GM18868 (cell line): ENCODE results near the gene SPA17.
A peak's percentile ranks its signal among the peaks of the same experiment; 100 is the strongest.

Experiments
- ATAC-seq: cut with Tn5 transposase; IDR thresholded peaks from one replicate; pipeline ENCODE4 v1.9.1; 2021; ENCODE audit warnings: mild to moderate bottlenecking, moderate library complexity; ENCODE audit not compliant: unreplicated experiment

SPA17 gene

DNA sequence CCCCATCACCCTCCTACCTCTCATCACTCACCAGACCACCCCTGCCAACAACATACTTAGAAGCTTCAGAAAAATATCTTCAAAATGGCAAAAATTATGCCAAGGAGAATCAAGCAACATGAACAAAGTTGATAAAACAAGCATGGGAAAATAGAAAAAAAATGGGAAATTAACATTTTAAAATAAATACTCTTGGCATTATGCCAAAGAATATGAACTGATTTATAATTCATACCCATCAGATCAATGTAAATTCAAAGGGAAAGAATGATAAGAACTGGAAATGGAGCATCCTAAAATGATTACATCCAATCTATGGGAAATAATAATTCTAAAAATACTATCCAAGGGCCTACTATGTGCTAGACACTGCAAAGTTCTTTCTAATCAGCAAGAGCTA, 12.2 kb upstream of the SPA17 start:
- no peak for ATAC-seq

DNA sequence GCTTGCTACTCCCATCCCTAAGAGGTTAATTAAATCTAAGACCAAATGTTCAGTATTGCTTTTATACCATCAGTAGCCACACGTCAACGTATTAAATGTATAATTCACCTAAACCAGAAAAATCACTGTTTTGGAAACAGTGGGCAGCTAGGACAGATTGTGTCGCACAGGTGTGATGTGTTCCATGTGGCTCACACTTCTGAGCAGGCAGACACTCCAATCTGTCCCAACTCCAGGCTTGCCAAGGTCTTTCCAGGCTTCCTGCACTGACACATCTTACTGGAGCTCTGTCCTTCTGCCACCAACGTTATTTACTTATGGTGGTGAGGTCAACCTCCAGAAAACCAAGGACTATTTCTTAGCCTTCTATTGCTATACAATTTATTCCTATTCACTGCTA, 11.6 kb upstream of the SPA17 start:
- no peak for ATAC-seq

DNA sequence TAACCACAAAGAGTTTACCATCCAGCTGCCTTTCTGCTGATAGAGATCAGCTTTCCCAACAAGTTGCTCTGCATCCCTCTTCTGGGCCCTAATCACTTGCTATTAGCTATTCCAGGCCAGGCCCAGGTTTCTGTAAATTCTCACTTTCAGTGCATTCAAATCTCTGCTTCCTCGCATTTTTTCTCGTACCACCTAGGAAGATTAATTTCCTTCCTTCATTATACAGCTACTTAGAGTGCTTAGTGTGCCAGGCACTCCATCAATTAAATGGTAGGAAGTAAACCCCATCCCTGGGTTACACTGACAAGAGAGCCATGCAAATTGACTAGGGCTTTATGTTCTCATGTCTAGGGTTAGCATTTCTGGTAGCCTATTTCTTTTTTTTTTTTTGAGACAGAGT, 9.8 kb upstream of the SPA17 start:
- no peak for ATAC-seq

DNA sequence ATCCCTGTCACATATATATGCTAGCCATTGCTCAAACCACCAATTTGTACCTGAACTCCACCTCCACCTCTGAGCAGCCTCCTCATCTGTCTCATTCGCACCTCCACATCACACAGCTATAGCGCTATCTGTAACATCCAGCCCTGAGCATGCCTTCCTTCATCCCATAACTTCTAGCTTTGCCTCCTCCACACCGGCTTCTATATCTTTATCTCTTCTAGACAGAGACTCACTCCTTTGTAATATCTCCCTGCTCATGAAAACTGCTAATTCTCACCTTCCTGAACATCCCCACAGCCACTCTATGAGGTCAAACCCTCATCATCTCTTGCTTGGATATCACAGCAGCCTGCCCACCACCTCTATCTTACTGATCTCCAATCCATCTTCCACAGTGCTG, 6.1 kb upstream of the SPA17 start:
- ATAC-seq, result no peak

DNA sequence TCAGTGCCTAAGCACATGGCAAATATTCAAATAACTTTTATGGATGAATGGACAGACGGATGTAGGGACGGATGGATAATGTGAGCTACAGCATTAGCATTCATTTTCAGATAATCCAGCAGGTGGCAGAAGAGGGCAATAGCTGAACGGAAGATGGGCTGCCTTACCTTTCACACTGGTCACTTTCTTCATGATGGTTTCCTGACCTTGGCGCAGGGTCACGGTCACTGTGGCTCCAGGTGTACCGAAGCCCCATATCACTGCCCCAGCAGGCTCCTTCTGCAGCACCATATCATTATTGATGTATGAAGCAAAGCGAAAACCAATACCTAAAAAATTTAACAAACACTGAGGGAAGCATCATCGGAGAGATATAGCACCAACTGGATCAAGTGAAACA, 4.5 kb upstream of the SPA17 start:
- peak; percentile 33 for ATAC-seq

DNA sequence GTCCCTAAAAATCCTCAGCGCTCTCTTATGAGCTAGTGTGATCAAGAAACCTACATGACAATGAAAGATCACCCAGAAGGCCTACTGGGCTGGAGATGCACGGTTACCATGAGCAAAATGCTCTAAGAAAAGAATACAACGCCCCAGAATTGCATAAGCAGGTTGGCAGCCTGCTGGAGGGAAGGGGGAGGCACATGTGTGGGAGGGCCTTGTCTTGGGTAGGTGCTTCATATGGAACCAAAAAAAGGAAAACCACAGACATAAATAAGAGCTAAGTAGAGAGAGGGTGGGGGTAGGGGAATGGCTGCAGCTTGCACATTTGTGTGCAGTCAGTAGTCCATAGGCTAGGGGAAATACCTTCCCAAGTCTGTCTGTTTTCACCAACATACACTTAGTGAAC, 3.0 kb upstream of the SPA17 start:
- ATAC-seq, result peak; percentile 45

DNA sequence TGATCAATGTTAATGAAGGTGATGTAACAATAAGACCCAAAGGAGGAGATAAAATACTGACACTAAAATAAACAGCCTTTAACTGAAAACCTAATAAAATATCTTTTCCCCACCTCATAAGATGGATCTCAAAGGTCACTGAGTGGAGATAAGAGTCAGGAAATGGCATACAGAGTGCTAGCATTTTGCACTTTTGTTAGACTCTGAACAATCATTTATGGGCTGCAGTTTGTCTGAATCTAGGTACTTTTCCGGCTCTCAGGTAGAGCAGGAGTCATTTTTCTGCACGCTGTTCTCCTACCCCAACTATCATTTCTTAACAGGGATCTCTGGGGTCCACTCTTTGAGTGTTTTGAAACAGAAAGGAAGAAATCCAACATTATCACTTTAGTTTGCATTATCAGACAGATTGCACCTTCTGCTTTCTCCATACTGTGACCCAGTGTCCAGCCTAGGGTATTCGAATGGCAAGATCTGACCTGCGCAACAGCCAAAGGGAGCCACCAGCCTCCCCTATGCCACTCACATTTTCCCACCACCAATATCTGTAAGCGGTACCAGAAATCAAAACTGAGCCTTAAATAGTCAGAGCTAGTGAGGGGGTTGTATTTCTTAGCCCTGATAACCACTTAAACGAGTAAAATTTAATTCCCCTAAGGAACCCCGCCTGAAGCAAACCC, 1.0 kb upstream of the SPA17 start:
- no peak for ATAC-seq

DNA sequence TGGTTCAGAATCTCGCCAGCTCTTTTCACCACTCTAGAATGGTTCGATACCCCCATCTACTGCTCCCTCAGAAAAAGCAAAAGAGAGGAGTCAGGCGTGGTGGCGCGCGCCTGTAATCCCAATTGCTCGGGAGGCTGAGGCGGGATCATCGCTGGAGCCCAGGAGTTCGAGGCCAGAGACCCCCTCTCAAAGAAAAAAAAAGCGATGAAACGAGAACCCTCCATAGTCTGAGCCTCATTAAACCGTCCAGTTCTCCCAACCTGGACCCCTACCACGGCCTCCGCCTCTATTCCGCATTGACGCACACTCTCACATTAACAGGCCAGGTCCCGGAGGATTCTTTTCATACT, 439 bp downstream of the SPA17 start:
- ATAC-seq, result no peak

DNA sequence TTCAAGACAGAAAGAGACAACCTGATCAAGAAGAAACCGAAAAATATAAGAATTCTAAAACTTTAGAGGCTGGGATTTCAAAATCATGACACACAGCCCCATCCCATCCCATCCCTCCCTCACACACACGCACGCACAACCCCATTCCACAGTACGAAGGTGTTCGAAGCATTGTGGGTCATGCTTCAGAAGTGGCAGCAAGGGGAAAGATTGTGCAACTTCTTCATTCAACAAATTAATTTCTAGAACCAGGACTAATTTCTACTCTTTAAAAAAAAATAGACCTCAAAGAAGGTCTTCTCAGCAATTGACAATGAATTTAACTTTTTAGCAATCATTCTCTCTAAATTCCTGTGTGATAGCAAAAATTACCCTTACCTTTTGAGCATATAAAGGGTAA, 867 bp downstream of the SPA17 start:
- ATAC-seq, result no peak

DNA sequence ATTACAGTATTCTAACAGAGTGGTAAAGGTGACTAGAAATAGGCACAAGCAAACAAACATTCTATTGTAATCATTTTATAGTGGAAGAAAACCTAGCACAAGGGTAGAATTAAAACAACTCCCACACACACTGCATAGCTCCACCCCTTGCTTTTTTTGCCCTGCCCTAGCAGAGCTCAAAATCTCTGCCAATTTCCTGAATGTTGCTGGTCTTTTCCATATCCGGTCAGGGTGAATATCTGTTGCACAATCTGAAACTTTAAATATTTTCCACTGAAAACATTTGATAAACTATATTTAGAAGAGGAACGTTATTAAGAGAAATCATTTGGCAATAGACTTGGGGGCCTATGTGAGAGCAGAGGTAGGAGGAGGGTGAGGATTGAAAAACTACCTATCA, 2.7 kb downstream of the SPA17 start:
- no peak for ATAC-seq

DNA sequence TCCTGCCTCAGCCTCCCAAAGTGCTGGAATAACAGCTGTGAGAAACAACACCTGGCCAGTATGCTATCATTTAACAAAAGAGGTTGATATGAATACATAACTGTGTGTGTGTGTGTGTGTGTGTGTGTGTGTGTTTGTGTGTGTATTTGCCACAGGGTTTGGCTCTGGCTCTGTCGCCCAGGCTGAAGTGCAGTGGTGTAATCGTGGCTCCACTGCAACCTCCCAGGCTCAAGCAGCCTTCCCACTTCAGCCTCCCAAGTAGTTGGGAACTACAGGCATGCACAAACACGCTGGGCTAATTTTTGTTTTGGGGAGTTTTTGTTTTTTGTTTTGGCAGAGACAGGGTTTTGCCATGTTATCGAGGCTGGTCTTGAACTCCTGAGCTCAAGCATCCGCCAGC, 4.7 kb downstream of the SPA17 start:
- ATAC-seq, result no peak

DNA sequence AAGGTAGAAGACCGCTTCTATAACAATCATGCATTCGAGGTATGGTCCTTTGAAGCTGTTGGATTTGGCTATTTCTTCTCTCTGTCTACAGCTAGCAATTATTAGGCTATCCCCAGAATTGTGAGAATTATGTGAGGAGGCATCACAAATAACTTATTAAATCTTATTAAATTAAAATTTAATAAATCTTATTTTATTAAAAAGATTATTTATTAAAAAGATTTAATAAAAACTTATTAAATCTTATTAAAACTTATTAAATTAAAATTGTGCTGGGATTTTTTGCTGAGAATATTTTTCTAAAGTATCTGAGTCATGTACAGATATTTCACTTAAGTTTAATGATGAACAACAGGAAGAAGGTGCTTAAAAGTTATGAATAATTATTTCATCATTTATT, 7.7 kb downstream of the SPA17 start:
- ATAC-seq, result no peak

DNA sequence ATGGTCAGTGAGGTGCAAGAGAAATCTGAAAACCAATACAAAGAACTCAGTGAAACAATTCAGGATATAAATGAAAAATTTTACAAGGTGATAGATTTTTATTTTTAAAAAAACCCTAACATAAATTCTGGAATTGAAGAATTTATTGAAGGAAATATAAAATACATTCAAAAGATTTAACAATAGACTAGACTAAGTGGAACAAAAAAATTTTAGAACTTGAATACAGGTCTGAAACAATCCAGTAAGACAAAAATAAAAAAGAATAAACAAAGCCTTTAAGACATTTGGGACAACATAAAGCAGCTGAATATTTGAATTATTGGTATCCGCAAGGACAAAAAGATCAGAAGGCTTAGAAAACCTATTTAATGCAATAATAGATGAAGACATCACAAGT, 8.7 kb downstream of the SPA17 start:
- no peak for ATAC-seq

DNA sequence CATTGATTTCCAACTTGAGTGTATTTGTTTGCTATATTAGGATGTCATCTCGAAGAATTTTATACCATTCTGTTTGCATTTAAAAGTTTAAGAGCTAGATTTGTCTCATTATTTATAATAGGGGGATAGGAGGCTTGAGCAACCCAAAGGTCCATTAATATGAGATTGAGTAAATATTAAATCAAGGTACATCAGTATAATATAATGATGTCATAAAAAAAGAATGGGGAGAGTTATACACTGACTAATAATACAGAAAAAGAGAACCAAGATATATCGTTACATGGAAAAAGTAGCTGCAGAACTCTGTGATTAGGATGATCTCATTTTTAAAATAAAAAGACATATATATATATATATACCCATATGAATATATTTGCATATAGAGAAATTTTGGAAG, 19.4 kb downstream of the SPA17 start:
- no peak for ATAC-seq

DNA sequence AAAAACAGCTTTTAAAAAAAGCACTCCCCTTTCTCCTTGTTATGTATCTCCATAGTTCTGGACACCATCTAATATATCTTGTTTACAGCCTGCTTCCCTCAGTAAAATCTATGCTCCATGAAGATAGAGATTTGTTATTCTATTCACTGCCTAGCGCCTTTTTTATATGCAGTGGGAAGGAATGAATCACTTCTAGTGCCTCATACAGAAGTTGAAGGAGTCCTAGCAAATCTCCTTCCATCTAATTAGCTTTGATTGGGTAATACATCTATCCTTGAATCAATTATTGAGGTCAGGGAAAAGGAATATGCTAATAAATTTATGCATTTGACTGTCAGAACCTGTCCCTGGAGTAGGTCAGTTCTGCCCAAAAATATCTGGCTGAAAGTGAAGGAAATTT, 25.8 kb downstream of the SPA17 start:
- ATAC-seq, result no peak

DNA sequence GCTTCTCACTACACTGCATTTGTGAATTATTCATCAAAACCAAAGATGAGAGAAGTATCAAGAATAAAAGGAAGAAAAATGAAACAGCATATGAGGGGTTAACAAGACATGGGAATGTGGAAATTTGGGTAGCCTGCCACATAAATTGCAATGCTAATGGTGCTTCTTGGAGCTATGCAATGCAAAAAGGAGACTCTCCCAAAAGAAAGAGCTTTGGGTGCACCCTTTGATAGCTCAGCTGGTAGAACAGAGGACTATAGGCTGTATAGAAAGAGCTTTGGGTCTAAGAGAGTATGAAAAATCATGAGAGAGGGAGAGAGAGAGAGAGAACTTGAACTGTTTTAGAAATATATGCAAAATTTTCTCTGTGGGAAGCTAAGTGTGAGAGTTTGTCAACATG, 26.3 kb downstream of the SPA17 start:
- no peak for ATAC-seq

DNA sequence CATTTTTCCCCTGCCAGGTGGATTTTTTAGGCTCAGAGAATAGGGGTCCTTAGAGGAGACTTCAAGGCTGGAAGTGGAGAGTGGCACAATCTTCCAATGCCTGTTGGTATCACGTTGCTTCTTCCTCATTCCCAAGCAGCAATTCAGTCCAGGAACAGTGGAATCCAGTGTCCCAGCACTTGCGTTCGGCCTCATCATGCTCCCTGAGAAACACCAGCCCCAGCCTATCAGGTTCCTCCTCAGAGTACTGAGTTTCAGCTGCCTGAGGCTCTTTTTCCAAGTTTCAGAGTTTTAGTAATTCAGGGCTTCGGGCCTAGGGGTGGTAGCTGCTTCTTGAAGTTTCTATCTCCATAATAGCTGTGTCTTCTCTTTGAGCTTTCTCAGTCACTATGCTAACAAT, 34.1 kb downstream of the SPA17 start:
- no peak for ATAC-seq

DNA sequence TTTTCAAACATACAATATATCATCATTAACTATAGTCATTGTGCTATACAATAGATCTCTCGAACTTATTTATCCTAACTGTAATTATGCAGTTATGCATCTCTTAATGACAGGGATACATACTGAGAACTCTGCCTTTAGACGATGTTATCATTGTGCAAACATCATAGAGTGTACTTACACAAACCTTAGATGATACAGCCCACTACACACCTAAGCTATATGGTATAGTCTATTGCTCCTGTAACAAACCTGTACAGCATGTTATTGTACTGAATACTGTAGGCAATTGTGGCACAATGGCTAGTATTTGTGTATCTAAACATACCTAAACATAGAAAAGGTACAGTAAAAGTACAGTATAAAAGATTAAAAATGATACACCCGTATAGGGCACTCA, 38.7 kb downstream of the SPA17 start:
- ATAC-seq, result no peak

DNA sequence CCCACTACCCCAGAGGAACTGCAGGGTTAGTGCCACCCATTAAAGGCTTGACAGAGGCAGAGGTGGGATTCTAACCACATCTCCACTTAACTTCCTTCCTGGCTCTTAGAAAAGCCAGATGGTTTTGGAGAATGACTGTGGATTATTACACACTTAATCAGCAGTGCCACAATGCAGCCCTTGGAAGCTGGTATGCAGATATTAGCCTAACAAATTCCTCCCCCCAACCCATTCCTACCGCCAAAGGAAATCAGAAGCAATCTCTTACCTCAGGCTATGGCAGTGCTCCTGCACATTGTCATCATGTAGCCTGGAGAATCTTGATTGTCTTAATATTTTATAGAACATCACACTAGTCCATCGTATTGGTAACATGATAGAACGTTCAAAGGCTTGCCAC, 42.9 kb downstream of the SPA17 start:
- ATAC-seq, result no peak

DNA sequence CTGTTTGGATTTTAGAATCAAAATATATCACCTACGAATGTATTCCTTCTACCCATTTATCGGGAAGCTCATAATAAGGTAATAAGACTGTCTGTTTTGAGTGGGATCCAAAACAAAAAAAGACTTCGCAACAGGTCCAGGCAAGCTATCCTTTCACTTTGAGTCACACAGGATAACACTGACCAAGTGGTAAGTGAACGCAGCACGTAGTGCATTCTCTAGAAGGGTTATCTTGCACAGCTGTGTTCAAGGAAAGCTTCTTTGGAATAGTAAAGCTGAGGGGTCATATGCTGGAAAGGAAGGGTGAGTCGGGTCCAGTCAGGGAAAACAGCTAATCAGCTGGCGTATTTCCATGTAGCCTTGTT, 43.7 kb downstream of the SPA17 start:
- peak; percentile 47 for ATAC-seq

DNA sequence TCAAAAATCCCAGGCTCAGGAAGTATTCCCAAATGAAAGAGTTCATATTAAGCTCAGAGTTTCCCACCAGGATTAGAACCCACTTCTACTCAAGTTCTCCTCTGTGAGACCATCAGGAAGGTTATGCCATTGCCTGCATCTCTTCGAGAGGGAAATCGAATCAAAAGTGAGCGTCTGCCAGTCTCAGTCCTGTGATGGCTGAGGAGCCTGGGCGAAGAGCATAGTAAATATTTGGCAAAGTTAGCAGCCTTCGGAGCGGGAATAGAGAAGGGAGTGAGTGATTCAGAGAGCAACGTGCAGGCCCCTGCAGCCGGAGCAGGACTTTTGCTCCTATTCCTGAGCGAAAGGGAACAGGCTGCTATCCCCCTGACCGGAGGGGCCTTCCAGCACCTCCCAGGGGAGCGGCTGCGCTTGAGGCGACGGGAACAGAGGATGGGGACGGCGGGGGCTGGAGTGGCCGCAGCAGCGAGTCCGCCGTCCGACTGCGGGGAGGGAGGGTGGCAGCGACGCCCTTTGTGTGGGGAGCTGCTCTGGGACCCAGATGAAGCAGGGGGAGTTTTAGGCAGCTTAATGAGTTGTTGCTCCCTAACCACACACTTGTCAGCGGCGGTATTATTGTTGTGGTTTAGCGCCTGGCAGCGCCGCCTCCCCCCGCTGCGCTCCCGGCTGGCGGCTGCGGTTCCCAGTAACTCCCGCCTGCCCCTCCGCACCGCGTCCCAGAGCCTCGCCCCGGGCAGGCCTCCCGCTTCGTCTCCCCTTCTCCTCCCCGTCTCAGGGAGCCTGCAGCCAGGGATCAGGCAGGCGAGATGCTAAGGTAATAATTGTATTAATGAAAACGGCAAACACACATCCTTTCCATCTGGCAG, 44.3 kb downstream of the SPA17 start:
- ATAC-seq, result peak; percentile 44

DNA sequence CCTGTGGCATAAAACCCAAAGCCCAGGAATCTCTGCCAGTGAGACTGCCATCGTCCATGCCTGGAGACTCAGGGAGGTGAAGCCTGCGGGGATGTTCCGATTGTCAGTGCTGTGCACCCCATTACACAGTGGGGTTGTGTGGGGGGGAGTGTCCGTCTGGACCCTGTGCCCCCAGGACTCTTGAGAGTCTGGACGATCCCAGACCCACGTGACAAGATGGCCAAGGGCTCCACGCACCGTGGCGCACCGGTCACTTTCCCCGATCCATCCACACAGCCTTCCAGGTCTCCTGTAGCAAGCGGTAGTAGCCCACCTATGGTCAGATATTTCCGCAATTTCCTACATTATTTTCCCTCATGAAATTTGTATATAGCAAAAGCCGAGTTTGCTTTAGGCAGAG, 45.1 kb downstream of the SPA17 start:
- ATAC-seq, result no peak

DNA sequence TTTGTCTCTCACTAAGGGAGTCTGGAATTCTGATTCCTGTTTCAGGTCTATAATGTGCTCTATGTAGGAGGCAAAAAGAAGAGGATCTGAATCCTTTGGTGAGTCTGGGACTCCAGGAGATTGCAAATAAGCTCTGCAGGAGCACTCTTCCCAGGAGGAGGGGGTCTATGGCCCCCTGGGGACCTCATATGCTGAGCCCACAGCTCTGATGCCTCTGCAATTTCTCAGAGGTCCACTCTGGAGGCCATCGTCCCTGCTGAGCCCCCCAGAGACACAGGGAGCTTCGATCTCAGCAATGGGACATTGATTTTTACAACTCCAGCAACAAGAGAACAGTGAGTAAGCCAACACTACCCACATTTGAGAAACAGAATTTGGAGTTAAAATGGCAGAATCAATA, 45.8 kb downstream of the SPA17 start:
- no peak for ATAC-seq
